HepG2 (cell line): ENCODE results near the gene PPP1R2B. TPM values are rescaled to one million over a fixed set of nuclear protein-coding genes. Genes with fewer than 3 reads are reported as not detected.
A peak's percentile ranks its signal among the peaks of the same experiment; 100 is the strongest.

ENCODE experiments used
- ATAC-seq: fragments of 200-7000 bp; cut with Tn5 transposase; 3 replicates; pipeline ENCODE4 v1.9.1; 2020; ENCODE audit warnings: mild to moderate bottlenecking, moderate library complexity
- BruUV-seq: library from RNA; stranded (reverse); fragments of 400-500 nt; replicated peaks from 2 replicates; lab custom pipeline; 2021; lab: Mats Ljungman, UMichigan
- CTCF ChIA-PET: fragments of 300-600 bp; formaldehyde crosslinking; extraction: SDS; loops from one replicate; lab custom pipeline; 2021; ENCODE audit warnings: low total read pairs, inconsistent platforms, low intra/inter-chr PET ratio; lab: Yijun Ruan, JAX
- POLR2A ChIA-PET: fragments of 350-600 bp; sonication (Branson Sonifier 250); formaldehyde crosslinking; loops from one replicate; lab custom pipeline; 2020; ENCODE audit warnings: antibody characterized with exemption, inconsistent platforms; lab: Yijun Ruan, JAX
- DNase-seq: peaks from one replicate; pipeline ENCODE4 v3.0.0-alpha.2; 2015; ENCODE audit warnings: low spot score
- FAIRE-seq: peaks from 3 replicates; lab custom pipeline; 2011; peaks lifted over from hg19 to GRCh38; lab: Jason Lieb, UNC
- H2AFZ ChIP-seq: one replicate; pipeline ENCODE4 v1.6.1; 2011; ENCODE audit warnings: low read length, inconsistent platforms
- H3K27ac ChIP-seq: fragments of 300-600 bp; 3 replicates; pipeline ENCODE4 v1.8.0; 2011; ENCODE audit warnings: mixed run types, mild to moderate bottlenecking, mixed read lengths, low read length, inconsistent platforms; ENCODE audit not compliant: insufficient read depth; ENCODE audit errors: extremely low read length
- H3K27me3 ChIP-seq, 2 experiments: fragments of 200-600 bp in 1 of 2; 2 replicates in 1 of 2; 3 replicates in 1 of 2; pipeline versions ENCODE4 v1.6.0 to v1.8.0; 2011; ENCODE audit warnings: low read length in 2 of 2, mild to moderate bottlenecking in 2 of 2, moderate library complexity in 2 of 2, inconsistent platforms in 1 of 2; ENCODE audit not compliant: insufficient read depth in 2 of 2, control insufficient read depth in 1 of 2
- H3K36me3 ChIP-seq, 2 experiments: fragments of 200-600 bp in 1 of 2; replicated peaks in 1 of 2; 2 replicates in 1 of 2; 3 replicates in 1 of 2; pipeline versions ENCODE4 v1.5.1 to v1.8.0; 2011; ENCODE audit warnings: low read length in 2 of 2, inconsistent platforms in 1 of 2; ENCODE audit not compliant: insufficient read depth in 2 of 2, control insufficient read depth in 1 of 2
- H3K4me1 ChIP-seq: 2 replicates; pipeline ENCODE4 v1.5.1; 2012; ENCODE audit warnings: low read length, inconsistent platforms; ENCODE audit not compliant: insufficient read depth
- H3K4me2 ChIP-seq: 2 replicates; pipeline ENCODE4 v1.6.0; 2011; ENCODE audit warnings: low read depth, low read length, inconsistent platforms
- H3K4me3 ChIP-seq, 3 experiments: fragments of 200-600 bp in 1 of 3; sonication (generic), shearing (Covaris generic) in 1 of 3; replicated peaks in 1 of 3; 2 replicates each; pipeline ENCODE4 v1.5.1; 2011 to 2016; ENCODE audit warnings: low read length in 3 of 3, inconsistent platforms in 2 of 3, low read depth in 2 of 3, mild to moderate bottlenecking in 2 of 3, control low read depth in 1 of 3, mixed read lengths in 1 of 3; ENCODE audit not compliant: insufficient read depth in 1 of 3
- H3K79me2 ChIP-seq: one replicate; pipeline ENCODE4 v1.6.1; 2011; ENCODE audit warnings: low read length, inconsistent platforms; ENCODE audit not compliant: insufficient read depth
- H3K9ac ChIP-seq: 2 replicates; pipeline ENCODE4 v1.6.0; 2011; ENCODE audit warnings: mild to moderate bottlenecking, low read depth, low read length, inconsistent platforms; ENCODE audit not compliant: insufficient read depth
- H3K9me3 ChIP-seq: 2 replicates; pipeline ENCODE4 v1.5.1; 2012; ENCODE audit warnings: mild to moderate bottlenecking, low read length
- H4K20me1 ChIP-seq: 2 replicates; pipeline ENCODE4 v1.6.0; 2011; ENCODE audit warnings: inconsistent platforms, mild to moderate bottlenecking, low read length, moderate library complexity; ENCODE audit not compliant: insufficient read depth
- MAFF ChIP-seq: IDR thresholded peaks from 2 replicates; pipeline ENCODE4 v1.6.1; 2011; ENCODE audit warnings: low read depth, low read length, improper control_type of control experiment
- MAFK ChIP-seq, 2 experiments: IDR thresholded peaks in 1 of 2; conservative IDR thresholded peaks in 1 of 2; 2 replicates each; pipeline ENCODE4 v1.6.1; 2011; ENCODE audit warnings: improper control_type of control experiment in 2 of 2, low read length in 2 of 2
- MYC ChIP-seq: sonication (generic); formaldehyde crosslinking; IDR thresholded peaks from 2 replicates; pipeline ENCODE4 v1.9.0; 2021; ENCODE audit warnings: missing genetic modification reagents, borderline replicate concordance
- PAX8 ChIP-seq: sonication (generic); formaldehyde crosslinking; IDR thresholded peaks from 2 replicates; pipeline ENCODE4 v1.8.0; 2022; ENCODE audit warnings: mild to moderate bottlenecking, missing genetic modification reagents, borderline replicate concordance
- PRPF4 ChIP-seq: fragments of 200-400 bp; formaldehyde crosslinking; IDR thresholded peaks from 2 replicates; pipeline ENCODE4 v1.6.1; 2016; ENCODE audit warnings: low read length, low read depth; ENCODE audit not compliant: poor library complexity, severe bottlenecking
- RNF2 ChIP-seq: fragments of 450-650 bp; conservative IDR thresholded peaks from 2 replicates; pipeline ENCODE4 v1.6.1; 2016; ENCODE audit warnings: low read depth
- RORA ChIP-seq: sonication (generic); formaldehyde crosslinking; IDR thresholded peaks from 2 replicates; pipeline ENCODE4 v1.5.0; 2020; ENCODE audit warnings: mild to moderate bottlenecking, missing genetic modification reagents, moderate library complexity
- ZBTB8A ChIP-seq: sonication (generic); formaldehyde crosslinking; IDR thresholded peaks from 2 replicates; pipeline ENCODE4 v1.4.0; 2020; ENCODE audit warnings: mild to moderate bottlenecking, low read depth, missing genetic modification reagents, borderline replicate concordance
- ZNF800 ChIP-seq: sonication (generic); formaldehyde crosslinking; IDR thresholded peaks from 2 replicates; pipeline ENCODE4 v1.4.0; 2020; ENCODE audit warnings: missing genetic modification reagents
- WGBS: methylation state at CpG from one replicate; pipeline ENCODE4 v1.1.6; 2017; ENCODE audit warnings: low lambda C conversion rate; 5-methylcytosine and 5-hydroxymethylcytosine counted together
- in situ Hi-C: cut with HindIII; loops from 2 replicates; pipeline ENCODE4 v1.10.0; 2017; ENCODE audit warnings: low pct_unique_long_range_greater_than_20kb; ENCODE audit not compliant: extremely low pct_ligation_motif_present
- intact Hi-C: fragments of 100-400 bp; cut with micrococcal nuclease; formaldehyde crosslinking; loops from one replicate; pipeline ENCODE4 v1.10.0; 2022; ENCODE audit not compliant: unreplicated experiment
- polyA plus RNA-seq, 8 experiments: library from polyadenylated mRNA; depleted of rRNA in 3 of 8; stranded (reverse) in 7 of 8; unstranded in 1 of 8; fragments of >200 nt; fragmentation: Illumina TruSeq in 4 of 8; extraction: Trizol in 4 of 8; gene quantifications; 2 replicates each; pipeline versions ENCODE4 v1.2.1 to v1.2.3, GENCODE V29; 2011 to 2016; ENCODE audit warnings: low read depth in 4 of 8, missing spikeins in 1 of 8, mixed read lengths in 1 of 8; ENCODE audit not compliant: insufficient read depth in 1 of 8
- total RNA-seq, 5 experiments: library from RNA; depleted of rRNA; stranded (reverse); fragments of >200 nt; fragmentation: Illumina TruSeq; extraction: Trizol; gene quantifications; 2 replicates each; pipeline ENCODE4 v1.2.3, GENCODE V29; 2016; ENCODE audit warnings: low read depth in 1 of 5

The PPP1R2B gene
- total and polyA plus RNA-seq, 2 of the 13 experiments (the other 11 are each of a cell fraction or from before 2014, with no cell fraction given): 0.07 TPM; not detected in 1

DNA sequence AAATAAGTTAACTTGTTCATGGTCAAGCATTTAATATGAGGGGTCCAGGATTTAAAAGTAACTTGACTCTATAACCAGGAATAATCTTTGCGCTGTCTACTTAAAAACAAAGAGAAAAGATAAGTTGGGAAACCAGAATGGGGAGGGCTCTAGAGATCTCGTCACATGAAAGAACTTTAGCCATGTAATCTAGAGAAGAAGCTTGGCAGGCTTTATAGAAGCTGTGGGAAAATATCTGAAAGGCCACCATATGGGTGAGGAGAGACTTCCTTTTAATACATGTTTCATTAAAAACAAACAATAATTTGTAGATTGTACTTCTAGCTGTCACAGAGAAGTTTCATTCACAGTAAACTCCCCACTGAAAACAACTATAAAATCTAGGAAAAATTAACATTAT lies 46.7 kb upstream of the PPP1R2B start:
- Histone ChIP-seq H3K79me2 (no peaks in the 10 kb centered on the region), H3K4me2 (no peak overlapping the region), H3K4me3 (no peak overlapping the region), H3K36me3 (no peaks in the 10 kb centered on the region), H3K9me3 (no peaks in the 10 kb centered on the region), H2AFZ (no peak overlapping the region), H3K4me1 (no peaks in the 10 kb centered on the region), H3K27me3 (no peaks in the 10 kb centered on the region), H4K20me1 (no peaks in the 10 kb centered on the region), H3K9ac (no peak overlapping the region), H3K27ac (no peak overlapping the region)
- no peak for FAIRE-seq
- no peak for TF ChIP-seq MYC
- no peak for TF ChIP-seq RNF2
- TF ChIP-seq ZNF800: no peak
- TF ChIP-seq PRPF4: no peak
- no peak for TF ChIP-seq ZBTB8A (CRISPR knock-in tag)
- ChIA-PET CTCF (no interaction called here), POLR2A (no interaction called here)
- no TSS peak for BruUV-seq
- ATAC-seq: no peak
- WGBS: 45% methylated on average over 2 of the region's 2 CpGs
- DNase-seq: no peak
- in situ Hi-C loops (no loop called here), intact Hi-C loops (no loop called here)

- Histone ChIP-seq H3K9ac (no peak overlapping the region), H3K79me2 (no peaks in the 10 kb centered on the region), H3K27me3 (no peaks in the 10 kb centered on the region), H3K27ac (no peak overlapping the region), H3K4me3 (no peak overlapping the region), H3K4me2 (no peak overlapping the region), H3K9me3 (no peaks in the 10 kb centered on the region), H3K36me3 (no peaks in the 10 kb centered on the region), H4K20me1 (no peaks in the 10 kb centered on the region), H2AFZ (no peak overlapping the region), H3K4me1 (no peaks in the 10 kb centered on the region)
- no TSS peak for BruUV-seq
- ATAC-seq (no peak), DNase-seq (no peak), FAIRE-seq (no peak)
- ChIA-PET POLR2A (no interaction called here), CTCF (no interaction called here)
- TF ChIP-seq PAX8 (CRISPR knock-in tag): no peak
- no peak for TF ChIP-seq RORA
- TF ChIP-seq MAFK (conservative IDR thresholded peaks at IDR 0.05 in 1 of 2, IDR thresholded peaks at IDR 0.05 in 1 of 2; ENCODE audit: low read length in 2 of 2): peak in 1 of 2 experiments; percentile 72; a peak in 2 of 4 replicates
- peak; percentile 58 for TF ChIP-seq MAFF
- in situ Hi-C loops: no loop called here
- WGBS: 0% methylated on average over 1 of the region's 1 CpG
- intact Hi-C loops: no loop called here
Measured at GRCh38 chr5:156812959-156813358, 37.1 kb upstream of the PPP1R2B start.
